ENCODE results near the gene TMEM43.

The TMEM43 gene

GRCh38 chr3:14135581-14135980, 10.7 kb downstream of the TMEM43 start:
- ATAC-seq (replicated peaks) (no peak), DNase-seq (no peak)
- peaks cover 71% of the 10 kb centered on the region for H3K36me3 Mint-ChIP-seq (ENCODE audit: insufficient read depth)
- no peaks in the 10 kb centered on the region for H3K9me3 Mint-ChIP-seq
- no peak overlapping the region for H3K4me3 Mint-ChIP-seq
- no peaks in the 10 kb centered on the region for H3K27me3 Mint-ChIP-seq
- peaks cover 9 to 11% of the 10 kb centered on the region in 2 donors for H3K4me1 Mint-ChIP-seq (ENCODE audit: low read depth in 2 of 2)
- H3K27ac Mint-ChIP-seq: peak overlapping the region in 1 of 2 donors; percentile 86

GRCh38 chr3:14137004-14137403, 12.2 kb downstream of the TMEM43 start:
- ATAC-seq (replicated peaks) (no peak), DNase-seq (no peak)
- no peak overlapping the region for H3K4me3 Mint-ChIP-seq
- H3K9me3 Mint-ChIP-seq: no peaks in the 10 kb centered on the region
- H3K4me1 Mint-ChIP-seq (ENCODE audit: low read depth in 2 of 2): peaks cover 20 to 22% of the 10 kb centered on the region in 2 donors
- peak overlapping the region; percentile 79 to 99 for H3K27ac Mint-ChIP-seq
- H3K27me3 Mint-ChIP-seq: no peaks in the 10 kb centered on the region
- H3K36me3 Mint-ChIP-seq (ENCODE audit: insufficient read depth): peaks cover 76% of the 10 kb centered on the region

- Mint-ChIP-seq H3K4me1 (ENCODE audit: low read depth in 2 of 2) (peaks cover 24 to 26% of the 10 kb centered on the region in 2 donors), H3K27ac (peak overlapping the region; percentile 85 to 99), H3K36me3 (ENCODE audit: insufficient read depth) (peaks cover 76% of the 10 kb centered on the region), H3K27me3 (no peaks in the 10 kb centered on the region), H3K4me3 (no peak overlapping the region), H3K9me3 (no peaks in the 10 kb centered on the region)
- ATAC-seq (replicated peaks) (no peak), DNase-seq (no peak)
These were observed 12.6 kb downstream of the TMEM43 start for GRCh38 chr3:14137445-14137844.

GRCh38 chr3:14138109-14138877, 13.4 kb downstream of the TMEM43 start:
- Mint-ChIP-seq H3K36me3 (ENCODE audit: insufficient read depth) (peaks cover 75% of the 10 kb centered on the region), H3K27me3 (no peaks in the 10 kb centered on the region), H3K27ac (peak overlapping the region; percentile 85 to 99), H3K4me3 (no peak overlapping the region), H3K9me3 (no peaks in the 10 kb centered on the region), H3K4me1 (ENCODE audit: low read depth in 2 of 2) (peaks cover 29 to 34% of the 10 kb centered on the region in 2 donors)
- no peak for ATAC-seq (replicated peaks)
- DNase-seq: no peak

GRCh38 chr3:14138878-14139655, 14.2 kb downstream of the TMEM43 start:
- H3K27me3 Mint-ChIP-seq: no peaks in the 10 kb centered on the region
- H3K9me3 Mint-ChIP-seq: no peaks in the 10 kb centered on the region
- peaks cover 74% of the 10 kb centered on the region for H3K36me3 Mint-ChIP-seq (ENCODE audit: insufficient read depth)
- peaks cover 32 to 40% of the 10 kb centered on the region in 2 donors for H3K4me1 Mint-ChIP-seq (ENCODE audit: low read depth in 2 of 2)
- no peak overlapping the region for H3K4me3 Mint-ChIP-seq
- ATAC-seq (replicated peaks) (no peak), DNase-seq (no peak)
- peak overlapping the region; percentile 98 to 99 for H3K27ac Mint-ChIP-seq

- Mint-ChIP-seq H3K9me3 (no peaks in the 10 kb centered on the region), H3K36me3 (ENCODE audit: insufficient read depth) (peaks cover 74% of the 10 kb centered on the region)
These were observed 14.9 kb downstream of the TMEM43 start for GRCh38 chr3:14139771-14140170.

GRCh38 chr3:14140668-14141067, 15.8 kb downstream of the TMEM43 start:
- H3K9me3 Mint-ChIP-seq: no peaks in the 10 kb centered on the region
- no peak for ATAC-seq (replicated peaks)
- peak overlapping the region; percentile 98 to 99 for H3K27ac Mint-ChIP-seq
- no peaks in the 10 kb centered on the region for H3K27me3 Mint-ChIP-seq
- H3K36me3 Mint-ChIP-seq (ENCODE audit: insufficient read depth): peaks cover 75% of the 10 kb centered on the region
- peaks cover 41 to 53% of the 10 kb centered on the region in 2 donors for H3K4me1 Mint-ChIP-seq (ENCODE audit: low read depth in 2 of 2)
- H3K4me3 Mint-ChIP-seq: no peak overlapping the region
- no peak for DNase-seq

More at GRCh38 chr3:14139771-14140170, 14.9 kb downstream of the TMEM43 start:
- ATAC-seq (replicated peaks) (no peak), DNase-seq (no peak)
- Mint-ChIP-seq H3K4me1 (ENCODE audit: low read depth in 2 of 2) (peaks cover 36 to 47% of the 10 kb centered on the region in 2 donors), H3K27me3 (no peaks in the 10 kb centered on the region), H3K4me3 (no peak overlapping the region), H3K27ac (peak overlapping the region; percentile 98 to 99)

- ATAC-seq (replicated peaks) (no peak), DNase-seq (no peak)
- no peaks in the 10 kb centered on the region for H3K27me3 Mint-ChIP-seq
- peaks cover 43 to 53% of the 10 kb centered on the region in 2 donors for H3K4me1 Mint-ChIP-seq (ENCODE audit: low read depth in 2 of 2)
- H3K36me3 Mint-ChIP-seq (ENCODE audit: insufficient read depth): peaks cover 77% of the 10 kb centered on the region
- H3K27ac Mint-ChIP-seq: peak overlapping the region; percentile 98 to 99
- no peaks in the 10 kb centered on the region for H3K9me3 Mint-ChIP-seq
- peak overlapping the region; percentile 37 to 77 for H3K4me3 Mint-ChIP-seq
These were observed 16.3 kb downstream of the TMEM43 start for GRCh38 chr3:14141144-14141543.

GRCh38 chr3:14141602-14142341, 16.9 kb downstream of the TMEM43 start:
- ATAC-seq (replicated peaks) (peak; percentile 0), DNase-seq (peak in 1 of 3 experiments; percentile 36)
- Mint-ChIP-seq H3K27ac (peak overlapping the region; percentile 98 to 99), H3K36me3 (ENCODE audit: insufficient read depth) (peaks cover 71% of the 10 kb centered on the region), H3K4me1 (ENCODE audit: low read depth in 2 of 2) (peaks cover 44 to 53% of the 10 kb centered on the region in 2 donors), H3K9me3 (no peaks in the 10 kb centered on the region), H3K27me3 (no peaks in the 10 kb centered on the region), H3K4me3 (peak overlapping the region; percentile 72 to 77)

GRCh38 chr3:14142567-14143270, 17.9 kb downstream of the TMEM43 start:
- Mint-ChIP-seq H3K4me1 (ENCODE audit: low read depth in 2 of 2) (peaks cover 44 to 53% of the 10 kb centered on the region in 2 donors), H3K27ac (peak overlapping the region; percentile 98 to 99), H3K27me3 (no peaks in the 10 kb centered on the region), H3K4me3 (peak overlapping the region; percentile 72 to 77), H3K36me3 (ENCODE audit: insufficient read depth) (peaks cover 73% of the 10 kb centered on the region), H3K9me3 (no peaks in the 10 kb centered on the region)
- DNase-seq: peak; percentile 67 to 71 (median 69)
- peak; percentile 61 for ATAC-seq (replicated peaks)

- Mint-ChIP-seq H3K27ac (peak overlapping the region; percentile 98 to 99), H3K36me3 (ENCODE audit: insufficient read depth) (peaks cover 74% of the 10 kb centered on the region), H3K27me3 (no peaks in the 10 kb centered on the region), H3K9me3 (no peaks in the 10 kb centered on the region), H3K4me3 (peak overlapping the region; percentile 81 to 83), H3K4me1 (ENCODE audit: low read depth in 2 of 2) (peaks cover 46 to 47% of the 10 kb centered on the region in 2 donors)
- DNase-seq: no peak
- no peak for ATAC-seq (replicated peaks)
These were observed 18.7 kb downstream of the TMEM43 start for GRCh38 chr3:14143271-14144225.
